H9 (cell line): Measurements from ENCODE around the gene UPK2. TPM values are rescaled to one million over a fixed set of nuclear protein-coding genes. Genes with fewer than 3 reads are reported as not detected.

Source experiments
- DNase-seq: peaks from one replicate; pipeline ENCODE4 v3.0.0-alpha.2; 2017
- H2AFZ ChIP-seq: one replicate; pipeline ENCODE4 v1.6.1; 2013; ENCODE audit warnings: mild to moderate bottlenecking, low read length, control low read depth, moderate library complexity
- H2AK5ac ChIP-seq: 2 replicates; pipeline ENCODE4 v1.6.1; 2013; ENCODE audit warnings: low read length, control low read depth, mixed read lengths; ENCODE audit not compliant: insufficient read length
- H2BK120ac ChIP-seq: one replicate; pipeline ENCODE4 v1.6.1; 2013; ENCODE audit warnings: low read depth, mild to moderate bottlenecking, low read length, control low read depth, inconsistent platforms; ENCODE audit not compliant: poor library complexity, severe bottlenecking
- H2BK12ac ChIP-seq: 2 replicates; pipeline ENCODE4 v1.6.1; 2013; ENCODE audit warnings: low read length, control low read depth, mixed read lengths, low read depth; ENCODE audit not compliant: insufficient read length
- H2BK15ac ChIP-seq: 2 replicates; pipeline ENCODE4 v1.6.1; 2013; ENCODE audit warnings: low read depth, low read length, control low read depth
- H2BK20ac ChIP-seq: one replicate; pipeline ENCODE4 v1.6.1; 2013; ENCODE audit warnings: low read depth, mild to moderate bottlenecking, low read length, control low read depth, inconsistent platforms; ENCODE audit not compliant: poor library complexity, severe bottlenecking
- H2BK5ac ChIP-seq: 2 replicates; pipeline ENCODE4 v1.6.1; 2013; ENCODE audit warnings: low read length, control low read depth, mixed read lengths; ENCODE audit not compliant: insufficient read length
- H3K14ac ChIP-seq: 2 replicates; pipeline ENCODE4 v1.6.1; 2013; ENCODE audit warnings: low read length, control low read depth; ENCODE audit not compliant: insufficient read depth
- H3K18ac ChIP-seq: 2 replicates; pipeline ENCODE4 v1.6.1; 2013; ENCODE audit warnings: low read depth, mild to moderate bottlenecking, mixed read lengths, low read length, control low read depth; ENCODE audit not compliant: insufficient read length
- H3K23ac ChIP-seq: 2 replicates; pipeline ENCODE4 v1.6.1; 2013; ENCODE audit warnings: low read length, control low read depth, mixed read lengths, low read depth; ENCODE audit not compliant: insufficient read length
- H3K23me2 ChIP-seq: 2 replicates; pipeline ENCODE4 v1.6.1; 2013; ENCODE audit warnings: low read depth, mild to moderate bottlenecking, mixed read lengths, low read length, control low read depth; ENCODE audit not compliant: insufficient read length, poor library complexity, severe bottlenecking
- H3K27ac ChIP-seq: 2 replicates; pipeline ENCODE4 v1.5.1; 2013; ENCODE audit warnings: low read length, control low read depth, mixed read lengths, low read depth; ENCODE audit not compliant: insufficient read length
- H3K27me3 ChIP-seq: 2 replicates; pipeline ENCODE4 v1.6.1; 2013; ENCODE audit warnings: low read length, control low read depth, inconsistent platforms; ENCODE audit not compliant: insufficient read depth
- H3K4ac ChIP-seq: 2 replicates; pipeline ENCODE4 v1.6.1; 2013; ENCODE audit warnings: low read depth, mild to moderate bottlenecking, control low read depth, inconsistent platforms, low read length, moderate library complexity
- H3K4me1 ChIP-seq: 2 replicates; pipeline ENCODE4 v1.6.1; 2013; ENCODE audit warnings: low read length, control low read depth, inconsistent platforms; ENCODE audit not compliant: insufficient read depth
- H3K4me2 ChIP-seq: 2 replicates; pipeline ENCODE4 v1.6.1; 2013; ENCODE audit warnings: low read length, control low read depth, mixed read lengths; ENCODE audit not compliant: insufficient read length, insufficient read depth
- H3K56ac ChIP-seq: 2 replicates; pipeline ENCODE4 v1.6.1; 2013; ENCODE audit warnings: low read depth, mild to moderate bottlenecking, mixed read lengths, low read length, control low read depth; ENCODE audit not compliant: insufficient read length
- H3K79me1 ChIP-seq: 2 replicates; pipeline ENCODE4 v1.6.1; 2013; ENCODE audit warnings: low read depth, mild to moderate bottlenecking, moderate library complexity, low read length, control low read depth, inconsistent platforms; ENCODE audit not compliant: insufficient read depth, poor library complexity, severe bottlenecking
- H3K79me2 ChIP-seq: 2 replicates; pipeline ENCODE4 v1.6.1; 2013; ENCODE audit warnings: low read length, control low read depth, inconsistent platforms; ENCODE audit not compliant: insufficient read depth
- H3K9ac ChIP-seq: 2 replicates; pipeline ENCODE4 v1.6.1; 2013; ENCODE audit warnings: low read length, control low read depth, mixed read lengths; ENCODE audit not compliant: insufficient read length; ENCODE audit errors: extremely low read depth
- H3K9me3 ChIP-seq: one replicate; pipeline ENCODE4 v1.6.1; 2013; ENCODE audit warnings: low read depth, low read length, inconsistent platforms; ENCODE audit not compliant: control insufficient read depth
- H3T11ph ChIP-seq: one replicate; pipeline ENCODE4 v1.6.1; 2013; ENCODE audit warnings: mild to moderate bottlenecking, low read length, control low read depth, inconsistent platforms
- H4K20me1 ChIP-seq: one replicate; pipeline ENCODE4 v1.6.1; 2013; ENCODE audit not compliant: control insufficient read depth, insufficient read length, insufficient read depth
- H4K5ac ChIP-seq: 2 replicates; pipeline ENCODE4 v1.6.1; 2013; ENCODE audit warnings: low read depth, mild to moderate bottlenecking, mixed read lengths, low read length, control low read depth; ENCODE audit not compliant: insufficient read length
- H4K8ac ChIP-seq: replicated peaks from 2 replicates; pipeline ENCODE4 v1.6.1; 2013; ENCODE audit warnings: low read length, control low read depth, mixed read lengths, low read depth; ENCODE audit not compliant: insufficient read length
- H4K91ac ChIP-seq: 2 replicates; pipeline ENCODE4 v1.6.1; 2013; ENCODE audit warnings: low read depth, mild to moderate bottlenecking, moderate library complexity, mixed read lengths, low read length, control low read depth; ENCODE audit not compliant: insufficient read length
- H3K27ac Mint-ChIP-seq, 3 experiments: 2 replicates in 2 of 3; 3 replicates in 1 of 3; pipeline ENCODE4 v1.8.0; 2020 to 2021; ENCODE audit warnings: mixed read lengths in 3 of 3, mild to moderate bottlenecking in 1 of 3, moderate library complexity in 1 of 3
- H3K27me3 Mint-ChIP-seq: 2 replicates; pipeline ENCODE4 v1.8.0; 2021; ENCODE audit warnings: low read depth, mild to moderate bottlenecking, moderate library complexity, mixed read lengths
- H3K36me3 Mint-ChIP-seq, 3 experiments: 2 replicates in 2 of 3; 3 replicates in 1 of 3; pipeline ENCODE4 v1.8.0; 2020 to 2021; ENCODE audit warnings: low read depth in 3 of 3, mixed read lengths in 3 of 3; ENCODE audit not compliant: insufficient read depth in 1 of 3
- H3K4me1 Mint-ChIP-seq, 2 experiments: 2 replicates each; pipeline ENCODE4 v1.8.0; 2020; ENCODE audit warnings: mixed read lengths in 2 of 2
- H3K4me3 Mint-ChIP-seq, 2 experiments: 2 replicates in 1 of 2; 3 replicates in 1 of 2; pipeline ENCODE4 v1.8.0; 2020 to 2021; ENCODE audit warnings: mild to moderate bottlenecking in 2 of 2, mixed read lengths in 2 of 2, moderate library complexity in 1 of 2
- H3K9me3 Mint-ChIP-seq, 2 experiments: 2 replicates in 1 of 2; 3 replicates in 1 of 2; pipeline ENCODE4 v1.8.0; 2020; ENCODE audit warnings: mild to moderate bottlenecking in 2 of 2, mixed read lengths in 2 of 2, moderate library complexity in 1 of 2
- CTCF ChIP-seq: fragments of 200-600 bp; sonication (generic); conservative IDR thresholded peaks from 3 replicates; pipeline ENCODE4 v1.8.0; 2021; ENCODE audit warnings: antibody characterized with exemption, mild to moderate bottlenecking
- WGBS: extraction: QIAGEN DNeasy Blood & Tissue Kit; methylation state at CpG from one replicate; pipeline ENCODE4 v1.1.7; 2013; ENCODE audit warnings: missing lambda C conversion rate, low lambda C conversion rate, mixed read lengths; ENCODE audit not compliant: insufficient read length; ENCODE audit errors: extremely low coverage; 5-methylcytosine and 5-hydroxymethylcytosine counted together
- total RNA-seq: library from RNA; stranded (reverse); gene quantifications from 2 replicates; pipeline ENCODE4 v1.2.1, GENCODE V29; 2021

The UPK2 gene
- total RNA-seq, 1 experiment from 2014 or later, result 0.33 TPM

- Histone ChIP-seq H3K14ac (no peak overlapping the region), H4K20me1 (no peaks in the 10 kb centered on the region), H3K9ac (no peak overlapping the region), H3K56ac (no peak overlapping the region), H2AFZ (no peak overlapping the region), H3K4ac (no peak overlapping the region), H3K27me3 (peaks cover 2% of the 10 kb centered on the region; the same call in 1 of the 2 replicates), H3K9me3 (no peaks in the 10 kb centered on the region), H4K5ac (no peak overlapping the region), H2BK5ac (no peak overlapping the region), H3K79me2 (no peaks in the 10 kb centered on the region), H3K23ac (no peak overlapping the region), H2BK12ac (no peak overlapping the region), H4K91ac (no peak overlapping the region), H2BK120ac (no peak overlapping the region), H3K23me2 (no peaks in the 10 kb centered on the region), H3K18ac (no peak overlapping the region), H3K79me1 (no peaks in the 10 kb centered on the region), H2BK20ac (no peak overlapping the region), H4K8ac (no peak overlapping the region), H3K27ac (no peak overlapping the region), H2AK5ac (no peak overlapping the region), H3K4me1 (peaks cover 7% of the 10 kb centered on the region; the same call in 1 of the 2 replicates), H2BK15ac (no peak overlapping the region), H3T11ph (no peak overlapping the region), H3K4me2 (no peak overlapping the region)
- H3K36me3 Mint-ChIP-seq, result no peaks in the 10 kb centered on the region
- peak overlapping the region in 1 of 2 experiments; percentile 13; a peak in 2 of 5 replicates for H3K4me3 Mint-ChIP-seq
- no peak for TF ChIP-seq CTCF
- H3K27ac Mint-ChIP-seq, result peak overlapping the region in 1 of 3 experiments; percentile 52; a peak in 1 of 7 replicates
- WGBS, result no CpG with 5 or more reads among the region's 8 CpGs
- no peaks in the 10 kb centered on the region for H3K9me3 Mint-ChIP-seq
- no peak for DNase-seq
- peaks cover 34% of the 10 kb centered on the region for H3K27me3 Mint-ChIP-seq
- peaks cover 23 to 33% of the 10 kb centered on the region in 2 experiments for H3K4me1 Mint-ChIP-seq
Measured at GRCh38 chr11:118939404-118939915, 16.6 kb upstream of the UPK2 start.
